ENCODE measurements around the gene VKORC1L1. TPM values are rescaled to one million over a fixed set of nuclear protein-coding genes. Genes with fewer than 3 reads are reported as not detected.
"Not testable (repeated sequence)": the region's sequence is repeated elsewhere in the genome, so short reads cannot be mapped to it uniquely, and the experiment has no call there.

Gene VKORC1L1
- polyA plus RNA-seq, 1 donor = 18.6 TPM

GRCh38 chr7:65976659-65977196 lies 103.9 kb downstream of the VKORC1L1 start:
- DNase-seq (ENCODE audit: low read depth) = no peak

GRCh38 chr7:65978891-65979582 lies 106.2 kb downstream of the VKORC1L1 start:
- DNase-seq (ENCODE audit: low read depth) = no peak

GRCh38 chr7:65979583-65980477 lies 107.0 kb downstream of the VKORC1L1 start:
- DNase-seq (ENCODE audit: low read depth) = no peak

- peak; percentile 22 for DNase-seq (ENCODE audit: low read depth)
Measured at GRCh38 chr7:65980478-65981250, 107.8 kb downstream of the VKORC1L1 start.

- peak; percentile 67 for DNase-seq (ENCODE audit: low read depth)
Measured at GRCh38 chr7:65981965-65982792, 109.3 kb downstream of the VKORC1L1 start, which contains the start of gene GUSB. TSS of gene GUSB (minus strand) at chr7:65982213. CDS start at chr7:65982183, 30 bp downstream.

GRCh38 chr7:65983965-65984658 lies 111.2 kb downstream of the VKORC1L1 start:
- no peak for DNase-seq (ENCODE audit: low read depth)

- DNase-seq (ENCODE audit: low read depth) = no peak
Measured at GRCh38 chr7:65988084-65988483, 115.2 kb downstream of the VKORC1L1 start.

GRCh38 chr7:65988503-65988902 lies 115.6 kb downstream of the VKORC1L1 start:
- not testable (repeated sequence) for DNase-seq (ENCODE audit: low read depth)

GRCh38 chr7:65989694-65990080 lies 116.8 kb downstream of the VKORC1L1 start:
- DNase-seq (ENCODE audit: low read depth) = no peak

GRCh38 chr7:65991829-65992228 lies 119.0 kb downstream of the VKORC1L1 start:
- not testable (repeated sequence) for DNase-seq (ENCODE audit: low read depth)

GRCh38 chr7:65992526-65992925 lies 119.7 kb downstream of the VKORC1L1 start:
- no peak for DNase-seq (ENCODE audit: low read depth)

- not testable (repeated sequence) for DNase-seq (ENCODE audit: low read depth)
Measured at GRCh38 chr7:65994984-65995383, 122.1 kb downstream of the VKORC1L1 start.

GRCh38 chr7:66000823-66001417 lies 128.0 kb downstream of the VKORC1L1 start:
- not testable (repeated sequence) for DNase-seq (ENCODE audit: low read depth)

- not testable (repeated sequence) for DNase-seq (ENCODE audit: low read depth)
Measured at GRCh38 chr7:66005115-66005671, 132.3 kb downstream of the VKORC1L1 start.

GRCh38 chr7:66007232-66007631 lies 134.4 kb downstream of the VKORC1L1 start:
- no peak for DNase-seq (ENCODE audit: low read depth)

Data from forelimb muscle (tissue), 1 donor.